ENCODE data around the gene HGS.
A peak's percentile ranks its signal among the peaks of the same experiment; 100 is the strongest.

Gene HGS

GRCh38 chr17:81707725-81708646 is 24.2 kb downstream of the HGS start:
- Histone ChIP-seq H3K36me3 (ENCODE audit: control insufficient read depth, insufficient read depth, low read length) (peaks cover 43% of the 10 kb centered on the region), H3K27me3 (ENCODE audit: control insufficient read depth, insufficient read depth, low read length) (peaks cover 9% of the 10 kb centered on the region; the same call in 1 of the 2 replicates), H3K9me3 (ENCODE audit: control insufficient read depth, insufficient read depth, low read depth, low read length) (no peaks in the 10 kb centered on the region), H3K27ac (ENCODE audit: low read depth, low read length) (no peak overlapping the region), H3K4me3 (ENCODE audit: low read depth, low read length) (no peak overlapping the region), H3K9ac (ENCODE audit: low read length) (no peak overlapping the region), H3K4me1 (ENCODE audit: control insufficient read depth, insufficient read depth, low read length) (peaks cover 21% of the 10 kb centered on the region)

- Histone ChIP-seq H3K9ac (ENCODE audit: low read length) (no peak overlapping the region), H3K36me3 (ENCODE audit: control insufficient read depth, insufficient read depth, low read length) (peaks cover 43% of the 10 kb centered on the region), H3K27me3 (ENCODE audit: control insufficient read depth, insufficient read depth, low read length) (peaks cover 9% of the 10 kb centered on the region; the same call in 1 of the 2 replicates), H3K9me3 (ENCODE audit: control insufficient read depth, insufficient read depth, low read depth, low read length) (no peaks in the 10 kb centered on the region), H3K4me3 (ENCODE audit: low read depth, low read length) (no peak overlapping the region), H3K4me1 (ENCODE audit: control insufficient read depth, insufficient read depth, low read length) (peaks cover 28% of the 10 kb centered on the region), H3K27ac (ENCODE audit: low read depth, low read length) (no peak overlapping the region)
Measured at GRCh38 chr17:81708739-81709185, 25.0 kb downstream of the HGS start.

- Histone ChIP-seq H3K4me1 (ENCODE audit: control insufficient read depth, insufficient read depth, low read length) (peaks cover 34% of the 10 kb centered on the region), H3K9me3 (ENCODE audit: control insufficient read depth, insufficient read depth, low read depth, low read length) (no peaks in the 10 kb centered on the region), H3K36me3 (ENCODE audit: control insufficient read depth, insufficient read depth, low read length) (peaks cover 41% of the 10 kb centered on the region), H3K4me3 (ENCODE audit: low read depth, low read length) (peak overlapping the region; percentile 69), H3K27me3 (ENCODE audit: control insufficient read depth, insufficient read depth, low read length) (peaks cover 9% of the 10 kb centered on the region; the same call in 1 of the 2 replicates), H3K27ac (ENCODE audit: low read depth, low read length) (no peak overlapping the region), H3K9ac (ENCODE audit: low read length) (peak overlapping the region; percentile 56)
Measured at GRCh38 chr17:81710514-81711308, 26.9 kb downstream of the HGS start.

GRCh38 chr17:81711814-81712467 is 28.1 kb downstream of the HGS start, which contains the start of gene SLC25A10:
Gene SLC25A10, plus strand, starts transcription at chr17:81712284. Its CDS starts 143 bp downstream, at chr17:81712427.
- Histone ChIP-seq H3K9ac (ENCODE audit: low read length) (peak within 1 kb of the TSS; percentile 80), H3K4me3 (ENCODE audit: low read depth, low read length) (peak within 1 kb of the TSS; percentile 69), H3K27me3 (ENCODE audit: control insufficient read depth, insufficient read depth, low read length) (peaks cover 9% of the 10 kb centered on the region; the same call in 1 of the 2 replicates), H3K9me3 (ENCODE audit: control insufficient read depth, insufficient read depth, low read depth, low read length) (no peaks in the 10 kb centered on the region), H3K27ac (ENCODE audit: low read depth, low read length) (0 out of 2 replicates have a peak within 1 kb of the TSS, but pooled peaks have one; percentile 43), H3K4me1 (ENCODE audit: control insufficient read depth, insufficient read depth, low read length) (peaks cover 34% of the 10 kb centered on the region), H3K36me3 (ENCODE audit: control insufficient read depth, insufficient read depth, low read length) (peaks cover 39% of the 10 kb centered on the region)

- Histone ChIP-seq H3K4me3 (ENCODE audit: low read depth, low read length) (peak overlapping the region; percentile 69), H3K9me3 (ENCODE audit: control insufficient read depth, insufficient read depth, low read depth, low read length) (no peaks in the 10 kb centered on the region), H3K36me3 (ENCODE audit: control insufficient read depth, insufficient read depth, low read length) (peaks cover 39% of the 10 kb centered on the region), H3K27me3 (ENCODE audit: control insufficient read depth, insufficient read depth, low read length) (peaks cover 9% of the 10 kb centered on the region; the same call in 1 of the 2 replicates), H3K27ac (ENCODE audit: low read depth, low read length) (no peak overlapping the region), H3K4me1 (ENCODE audit: control insufficient read depth, insufficient read depth, low read length) (peaks cover 34% of the 10 kb centered on the region), H3K9ac (ENCODE audit: low read length) (peak overlapping the region; percentile 80)
Measured at GRCh38 chr17:81712468-81713003, 28.7 kb downstream of the HGS start.

- Histone ChIP-seq H3K9ac (ENCODE audit: low read length) (peak overlapping the region; percentile 80), H3K36me3 (ENCODE audit: control insufficient read depth, insufficient read depth, low read length) (peaks cover 39% of the 10 kb centered on the region), H3K27me3 (ENCODE audit: control insufficient read depth, insufficient read depth, low read length) (peaks cover 9% of the 10 kb centered on the region; the same call in 1 of the 2 replicates), H3K27ac (ENCODE audit: low read depth, low read length) (no peak overlapping the region), H3K9me3 (ENCODE audit: control insufficient read depth, insufficient read depth, low read depth, low read length) (no peaks in the 10 kb centered on the region), H3K4me3 (ENCODE audit: low read depth, low read length) (peak overlapping the region; percentile 69), H3K4me1 (ENCODE audit: control insufficient read depth, insufficient read depth, low read length) (peaks cover 34% of the 10 kb centered on the region)
Measured at GRCh38 chr17:81713004-81713555, 29.3 kb downstream of the HGS start.

- peak overlapping the region; percentile 80 for H3K9ac ChIP-seq (ENCODE audit: low read length)
- H3K27me3 ChIP-seq (ENCODE audit: control insufficient read depth, insufficient read depth, low read length), result peaks cover 9% of the 10 kb centered on the region; the same call in 1 of the 2 replicates
- peaks cover 34% of the 10 kb centered on the region for H3K4me1 ChIP-seq (ENCODE audit: control insufficient read depth, insufficient read depth, low read length)
- peaks cover 37% of the 10 kb centered on the region for H3K36me3 ChIP-seq (ENCODE audit: control insufficient read depth, insufficient read depth, low read length)
- no peaks in the 10 kb centered on the region for H3K9me3 ChIP-seq (ENCODE audit: control insufficient read depth, insufficient read depth, low read depth, low read length)
- H3K27ac ChIP-seq (ENCODE audit: low read depth, low read length), result no peak overlapping the region
- H3K4me3 ChIP-seq (ENCODE audit: low read depth, low read length), result peak overlapping the region; percentile 69
Measured at GRCh38 chr17:81713556-81714411, 30.0 kb downstream of the HGS start.

GRCh38 chr17:81714412-81715106 is 30.7 kb downstream of the HGS start:
- Histone ChIP-seq H3K36me3 (ENCODE audit: control insufficient read depth, insufficient read depth, low read length) (peaks cover 36% of the 10 kb centered on the region), H3K27ac (ENCODE audit: low read depth, low read length) (no peak overlapping the region), H3K9ac (ENCODE audit: low read length) (no peak overlapping the region), H3K4me3 (ENCODE audit: low read depth, low read length) (no peak overlapping the region), H3K27me3 (ENCODE audit: control insufficient read depth, insufficient read depth, low read length) (peaks cover 9% of the 10 kb centered on the region; the same call in 1 of the 2 replicates), H3K9me3 (ENCODE audit: control insufficient read depth, insufficient read depth, low read depth, low read length) (no peaks in the 10 kb centered on the region), H3K4me1 (ENCODE audit: control insufficient read depth, insufficient read depth, low read length) (peaks cover 34% of the 10 kb centered on the region)
